Measurements from ENCODE around the gene WTIP.
"Not testable (repeated sequence)": the region's sequence is repeated elsewhere in the genome, so short reads cannot be mapped to it uniquely, and the experiment has no call there.

The WTIP gene

GRCh38 chr19:34502582-34503411, 21.2 kb downstream of the WTIP start:
- no peak for DNase-seq (ENCODE audit: low read depth in 3 of 3, low spot score in 1 of 3)

DNA sequence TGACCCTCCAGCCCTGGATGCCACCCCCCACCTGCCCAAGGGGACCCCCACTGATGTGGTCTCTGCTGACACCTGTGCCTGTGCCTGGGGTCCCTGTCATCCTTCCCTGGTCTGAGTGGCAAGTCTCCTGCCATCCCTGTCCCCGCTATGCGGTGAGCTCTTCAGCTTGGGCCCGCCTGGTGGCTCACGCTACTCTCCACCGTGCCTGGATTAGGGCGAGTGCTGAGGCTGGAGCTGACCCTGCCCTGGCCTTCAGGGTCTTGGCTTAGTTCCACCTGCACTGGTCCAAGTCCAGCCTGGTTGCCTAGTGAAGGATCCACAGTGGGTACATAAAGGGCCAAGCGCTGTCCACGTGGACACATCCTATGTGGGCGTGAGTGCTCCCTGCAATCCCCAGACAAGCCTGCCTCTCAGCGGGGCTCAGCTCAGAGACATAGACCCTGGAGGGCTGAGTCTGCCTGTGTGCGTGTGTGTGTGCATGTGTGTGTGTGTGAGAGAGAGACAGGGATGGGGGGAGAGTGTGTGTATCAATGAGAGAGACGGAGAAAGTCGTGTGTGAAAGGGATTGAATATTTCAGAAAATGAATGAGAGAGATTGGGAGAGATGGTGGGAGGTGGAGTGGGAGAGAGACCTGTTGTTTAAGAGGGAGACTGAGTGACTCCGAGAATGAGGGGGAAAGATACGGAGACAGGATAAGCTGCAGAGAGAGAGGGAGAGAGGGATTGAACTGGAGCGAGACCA, 22.1 kb downstream of the WTIP start:
- no peak for DNase-seq (ENCODE audit: low read depth in 3 of 3, low spot score in 1 of 3)

- DNase-seq (ENCODE audit: low read depth in 3 of 3, low spot score in 1 of 3) = no peak
These were observed 22.8 kb downstream of the WTIP start for GRCh38 chr19:34504273-34504808.

DNA sequence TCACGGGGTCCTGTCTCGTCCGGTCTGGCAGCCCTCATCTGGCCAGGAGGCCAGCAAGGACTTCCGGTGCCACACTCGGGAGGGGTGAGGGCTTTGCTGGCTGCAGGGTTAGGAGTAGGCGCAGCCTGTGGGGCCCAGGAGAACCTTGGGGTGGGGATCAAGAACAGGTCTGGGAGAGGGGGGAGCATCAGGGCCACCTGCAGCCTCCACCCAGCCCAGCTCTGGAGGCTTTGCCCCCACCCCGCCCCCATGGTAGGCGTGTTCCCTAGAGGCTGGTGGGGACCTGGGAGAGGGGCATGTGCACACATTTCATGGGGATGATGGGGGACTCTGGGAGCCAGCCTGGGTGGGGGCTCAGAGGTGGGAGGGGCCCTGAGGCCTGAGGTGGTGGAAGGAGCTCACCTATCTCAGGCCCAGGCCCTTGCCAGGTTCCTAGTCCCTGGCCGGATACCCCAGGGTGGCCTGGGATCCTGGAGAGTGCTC, 23.3 kb downstream of the WTIP start:
- DNase-seq (ENCODE audit: low read depth in 3 of 3, low spot score in 1 of 3) = no peak

DNA sequence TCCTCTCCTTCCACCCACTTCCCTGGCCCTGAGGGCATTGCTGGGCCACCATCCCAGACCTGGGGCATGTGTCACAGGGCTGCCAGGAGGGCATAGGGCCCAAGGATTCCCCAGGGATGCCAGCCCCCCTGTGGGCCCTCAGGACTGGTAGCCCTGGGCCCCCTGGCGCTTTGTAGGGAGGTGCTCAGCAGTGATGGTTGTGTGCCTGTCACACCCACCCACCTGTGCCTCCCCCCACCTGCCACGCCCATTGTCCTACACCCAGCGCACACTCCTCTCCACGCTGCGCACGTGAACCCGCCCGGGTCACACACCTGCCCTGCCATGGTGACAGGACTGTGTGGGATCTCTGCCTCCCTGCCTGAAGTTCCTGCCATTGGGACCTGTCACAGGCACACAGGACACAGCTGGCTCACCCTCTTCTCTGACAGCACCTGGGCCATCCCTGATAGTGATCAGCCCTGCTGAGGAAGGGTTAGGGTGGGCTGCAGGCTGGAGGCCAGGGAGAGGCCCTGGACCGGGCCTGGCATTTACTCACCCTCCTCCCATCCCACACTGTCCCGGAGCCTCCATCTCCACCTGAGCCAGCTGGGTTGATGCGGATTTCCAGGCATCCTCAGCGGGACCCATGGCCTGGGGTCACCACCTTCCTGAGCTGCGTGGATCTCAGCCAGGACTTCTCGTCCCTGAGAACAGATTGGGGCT, 23.9 kb downstream of the WTIP start:
- DNase-seq (ENCODE audit: low read depth in 3 of 3, low spot score in 1 of 3) = no peak

DNA sequence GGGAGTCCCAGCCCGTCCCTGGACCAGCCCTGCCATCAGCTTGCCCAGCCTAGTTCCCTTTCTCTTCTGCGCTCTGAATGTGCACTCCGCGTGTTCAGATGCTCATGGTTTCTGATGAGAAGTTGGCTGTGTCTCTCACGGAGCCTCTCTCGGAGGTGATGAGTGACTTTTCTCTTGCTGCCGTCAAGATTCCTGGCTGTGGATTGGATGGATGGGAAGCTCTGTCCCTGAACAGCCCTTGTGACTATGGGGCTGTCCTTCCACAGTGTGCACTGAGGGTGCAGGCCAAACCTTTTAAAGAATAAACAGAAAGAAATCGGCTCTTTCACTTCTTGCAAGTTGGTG, 24.4 kb downstream of the WTIP start:
- no peak for DNase-seq (ENCODE audit: low read depth in 3 of 3, low spot score in 1 of 3)

DNA sequence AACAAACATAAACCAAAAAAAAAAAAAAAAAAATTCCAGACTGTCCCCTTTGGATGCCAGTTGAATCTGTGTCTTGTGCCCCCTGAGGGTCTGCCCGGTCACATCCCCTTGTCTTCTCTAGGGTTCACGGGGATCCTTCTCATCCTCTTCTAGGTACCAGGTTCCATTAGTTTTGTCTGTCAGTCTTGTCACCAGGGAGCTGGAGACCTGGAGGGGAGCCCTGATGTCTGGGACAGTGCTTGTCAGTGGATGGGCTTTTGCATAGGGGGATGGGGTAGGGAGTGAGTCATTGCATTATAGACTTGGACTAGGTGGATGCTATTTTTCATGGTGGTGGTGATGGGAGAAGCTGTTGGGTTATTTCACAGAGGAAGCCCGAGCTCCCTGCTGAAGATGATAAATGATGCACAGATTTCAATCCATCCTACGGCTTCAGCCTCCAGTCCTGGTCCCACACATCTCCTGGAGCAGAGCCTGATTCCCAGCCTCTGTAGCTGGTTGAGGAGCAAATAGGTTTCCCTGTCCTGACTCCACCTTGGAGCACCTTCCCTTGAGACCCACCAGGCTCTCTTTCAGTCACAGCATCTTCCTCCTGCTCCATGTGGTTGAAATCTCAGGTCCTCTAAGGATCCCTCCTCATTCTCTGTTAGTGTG, 26.0 kb downstream of the WTIP start:
- no peak for DNase-seq (ENCODE audit: low read depth in 3 of 3, low spot score in 1 of 3)

- no peak for DNase-seq (ENCODE audit: low read depth in 3 of 3, low spot score in 1 of 3)
These were observed 27.0 kb downstream of the WTIP start for GRCh38 chr19:34508540-34508939.

DNA sequence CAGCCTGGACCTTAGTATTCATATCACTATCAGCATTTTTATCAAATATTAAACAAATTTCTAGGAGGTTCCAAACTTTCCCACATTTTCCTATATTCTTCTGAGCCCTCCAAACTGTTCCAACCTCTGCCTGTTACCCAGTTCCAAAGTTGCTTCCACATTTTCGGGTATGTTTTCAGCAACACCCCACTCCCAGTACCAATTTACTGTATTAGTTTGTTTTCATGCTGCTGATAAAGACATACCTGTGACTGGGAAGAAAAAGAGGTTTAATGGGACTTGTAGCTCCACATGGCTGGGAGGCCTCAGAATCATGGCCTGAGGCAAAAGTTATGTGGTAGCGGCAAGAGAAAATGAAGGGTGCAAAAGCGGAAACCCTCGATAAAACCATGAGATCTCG, 29.3 kb downstream of the WTIP start:
- not testable (repeated sequence) for DNase-seq (ENCODE audit: low read depth in 3 of 3, low spot score in 1 of 3)

DNA sequence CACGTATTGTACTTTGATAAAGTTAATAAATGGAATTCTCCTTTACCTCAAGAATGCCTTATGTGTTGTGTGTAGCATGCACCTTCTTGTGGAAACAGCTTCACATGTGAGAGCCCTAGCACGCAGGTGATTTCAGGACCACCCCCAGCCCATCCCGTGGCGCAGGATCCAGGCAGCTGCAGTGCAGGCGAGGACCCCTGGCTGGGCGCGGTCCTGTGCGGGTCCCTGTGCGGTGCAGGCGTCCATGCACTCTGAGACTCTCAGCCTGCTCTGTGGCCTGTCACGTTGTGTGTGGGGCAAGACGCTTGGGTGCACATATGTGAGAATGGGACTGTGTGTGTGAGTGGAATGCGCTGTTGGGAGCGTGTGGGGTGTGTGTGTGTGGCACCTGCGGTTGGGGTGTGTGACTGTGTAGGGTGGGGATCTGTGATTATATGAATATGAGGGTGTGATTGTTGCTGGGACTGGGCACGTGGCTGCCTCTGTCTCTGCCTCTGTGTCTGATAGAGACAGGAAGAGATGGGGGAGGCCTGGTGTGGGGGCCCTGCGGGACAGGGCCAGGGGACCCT, 30.8 kb downstream of the WTIP start:
- DNase-seq (ENCODE audit: low read depth in 3 of 3, low spot score in 1 of 3) = no peak

- DNase-seq (ENCODE audit: low read depth in 3 of 3, low spot score in 1 of 3) = no peak
These were observed 32.2 kb downstream of the WTIP start for GRCh38 chr19:34513767-34514166.

DNA sequence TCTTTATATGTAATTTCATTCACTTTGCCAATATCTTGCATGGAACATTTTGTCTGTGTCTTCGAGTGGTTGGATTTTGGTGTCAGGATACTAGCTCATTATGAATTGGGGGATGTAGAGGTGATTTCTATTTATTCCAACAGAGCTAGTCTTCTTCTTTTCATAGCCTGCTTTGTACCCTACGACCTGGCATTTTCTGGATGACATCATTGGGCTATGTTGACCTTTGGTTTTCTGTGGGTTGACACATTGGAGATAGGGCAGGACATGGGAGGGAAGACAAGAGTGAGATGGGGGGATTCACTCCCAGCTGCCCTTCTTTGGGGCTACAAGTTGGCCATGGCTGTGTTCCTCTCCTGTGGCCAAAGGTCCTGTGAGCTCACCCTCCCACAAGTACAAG, 38.0 kb downstream of the WTIP start:
- no peak for DNase-seq (ENCODE audit: low read depth in 3 of 3, low spot score in 1 of 3)

- no peak for DNase-seq (ENCODE audit: low read depth in 3 of 3, low spot score in 1 of 3)
These were observed 41.9 kb downstream of the WTIP start for GRCh38 chr19:34523408-34523807.

DNA sequence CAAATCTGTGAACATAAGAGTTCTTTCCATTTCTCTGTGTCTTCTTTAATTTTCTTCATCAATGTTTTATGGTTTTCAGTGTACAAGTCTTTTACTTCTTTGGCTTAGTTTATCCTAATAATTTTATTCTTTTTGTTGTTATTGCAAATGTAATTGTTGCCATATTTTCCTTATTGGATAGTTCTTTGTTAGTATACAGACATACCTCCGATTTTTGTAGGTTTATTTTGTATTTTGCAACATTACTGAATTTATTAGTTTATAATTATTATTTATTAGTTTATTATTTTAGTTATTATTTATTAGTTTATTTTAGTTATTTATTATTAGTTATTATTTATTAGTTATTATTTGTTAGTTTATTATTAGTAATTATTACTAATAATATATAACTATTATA, 43.4 kb downstream of the WTIP start:
- DNase-seq (ENCODE audit: low read depth in 3 of 3, low spot score in 1 of 3) = no peak

DNA sequence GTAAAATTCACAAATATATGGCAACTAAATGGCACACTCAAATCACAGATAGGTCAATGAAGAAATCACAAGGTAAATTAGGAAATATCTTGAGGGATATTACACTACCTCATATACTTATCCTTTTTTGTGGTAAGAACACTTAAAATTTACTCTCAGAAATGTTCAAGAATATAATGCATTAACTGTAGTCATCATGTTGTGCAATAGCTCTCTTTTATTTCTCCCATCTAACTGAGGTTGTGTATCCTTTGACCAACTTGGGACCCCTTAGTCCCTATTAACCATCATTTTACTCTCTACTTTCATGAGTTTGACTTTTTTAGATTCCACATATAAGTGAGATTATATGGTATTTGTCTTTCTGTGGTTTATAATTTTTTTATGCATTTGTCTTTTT, 52.6 kb downstream of the WTIP start:
- no peak for DNase-seq (ENCODE audit: low read depth in 3 of 3, low spot score in 1 of 3)

- DNase-seq (ENCODE audit: low read depth in 3 of 3, low spot score in 1 of 3) = no peak
These were observed 57.8 kb downstream of the WTIP start for GRCh38 chr19:34539396-34539795.

- no peak for DNase-seq (ENCODE audit: low read depth in 3 of 3, low spot score in 1 of 3)
These were observed 59.4 kb downstream of the WTIP start for GRCh38 chr19:34540811-34541557.

DNA sequence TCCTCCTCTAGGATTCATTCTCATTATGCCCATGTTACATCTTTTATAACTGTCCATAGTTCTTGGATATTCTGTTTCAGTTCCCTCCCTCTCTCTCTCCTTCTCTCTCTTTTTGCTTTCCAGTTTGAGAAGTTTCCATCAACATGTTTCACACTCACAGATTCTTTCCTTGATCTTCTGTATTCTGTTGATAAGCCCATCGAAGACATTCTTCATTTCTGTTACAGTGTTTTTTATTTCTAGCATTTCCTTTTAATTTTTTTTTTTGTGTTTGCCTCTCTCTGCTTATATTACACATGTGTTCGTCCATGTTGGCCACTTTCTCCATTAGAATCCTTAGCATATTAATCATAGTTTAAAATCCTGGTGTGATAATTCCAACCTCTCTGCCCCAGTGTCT, 68.3 kb downstream of the WTIP start:
- no peak for DNase-seq (ENCODE audit: low read depth in 3 of 3, low spot score in 1 of 3)

GRCh38 chr19:34555447-34555846, 73.9 kb downstream of the WTIP start:
- DNase-seq (ENCODE audit: low read depth in 3 of 3, low spot score in 1 of 3) = no peak

DNA sequence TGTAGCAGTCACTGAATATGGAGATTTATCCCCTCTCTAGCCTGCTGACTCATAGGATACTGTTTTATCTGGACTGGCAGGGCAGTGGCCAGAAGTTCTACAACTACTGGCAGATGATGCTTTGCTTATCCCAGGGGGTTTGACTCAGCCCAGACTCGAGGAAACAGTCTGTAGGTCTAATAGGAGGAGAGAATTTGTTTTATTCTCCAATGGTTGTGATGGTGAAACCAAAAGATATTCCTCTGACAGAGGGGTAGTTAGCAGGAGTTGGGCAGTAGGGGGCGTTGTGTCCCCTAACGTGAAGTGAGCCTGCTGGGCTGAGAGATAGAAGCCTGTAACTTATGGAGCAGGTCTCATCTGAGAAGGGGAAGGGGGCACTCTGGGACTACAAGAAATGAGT, 74.9 kb downstream of the WTIP start:
- DNase-seq (ENCODE audit: low read depth in 3 of 3, low spot score in 1 of 3) = no peak
